H1 (cell line): ENCODE measurements around the gene TRABD. TPM values are rescaled to one million over a fixed set of nuclear protein-coding genes. Genes with fewer than 3 reads are reported as not detected.
A peak's percentile ranks its signal among the peaks of the same experiment; 100 is the strongest.

ENCODE experiments used
- CTCF ChIA-PET: fragments of 300-600 bp; sonication (Branson Sonifier 250); formaldehyde crosslinking; loops from one replicate; lab custom pipeline; 2021; ENCODE audit not compliant: partially characterized antibody; lab: Charles Lee
- POLR2A ChIA-PET: fragments of 300-600 bp; sonication (Branson Sonifier 250); formaldehyde crosslinking; loops from one replicate; lab custom pipeline; 2021; ENCODE audit warnings: inconsistent platforms; ENCODE audit not compliant: partially characterized antibody; lab: Charles Lee
- DNase-seq, 2 experiments: peaks; one replicate each; pipeline versions ENCODE4 v3.0.0 to v3.0.0-alpha.2; 2010 to 2022; ENCODE audit warnings: low spot score in 2 of 2, low read depth in 1 of 2, mixed read lengths in 1 of 2
- FAIRE-seq: peaks from 2 replicates; lab custom pipeline; 2011; peaks lifted over from hg19 to GRCh38; lab: Jason Lieb, UNC
- H2AFZ ChIP-seq: 2 replicates; pipeline ENCODE4 v1.8.1; 2012; ENCODE audit warnings: low read length, inconsistent platforms
- H2AK5ac ChIP-seq: 2 replicates; pipeline ENCODE4 v1.6.1; 2013; ENCODE audit warnings: low read depth, low read length
- H2BK120ac ChIP-seq: replicated peaks from 2 replicates; pipeline ENCODE3; 2013; ENCODE audit warnings: low read depth, low read length, inconsistent platforms
- H2BK12ac ChIP-seq: 2 replicates; pipeline ENCODE4 v1.6.1; 2013; ENCODE audit warnings: low read depth, low read length
- H2BK15ac ChIP-seq: 2 replicates; pipeline ENCODE4 v1.6.1; 2013; ENCODE audit warnings: low read length
- H2BK20ac ChIP-seq: 2 replicates; pipeline ENCODE4 v1.6.1; 2013; ENCODE audit warnings: low read length
- H2BK5ac ChIP-seq: 2 replicates; pipeline ENCODE4 v1.6.1; 2013; ENCODE audit warnings: low read depth, low read length
- H3K14ac ChIP-seq: 2 replicates; pipeline ENCODE4 v1.6.1; 2013; ENCODE audit warnings: inconsistent platforms; ENCODE audit not compliant: insufficient read length
- H3K18ac ChIP-seq: 2 replicates; pipeline ENCODE4 v1.6.1; 2013; ENCODE audit warnings: low read length; ENCODE audit errors: extremely low read depth
- H3K23ac ChIP-seq: 2 replicates; pipeline ENCODE4 v1.6.1; 2013; ENCODE audit warnings: inconsistent platforms; ENCODE audit not compliant: insufficient read length
- H3K23me2 ChIP-seq: 2 replicates; pipeline ENCODE4 v1.6.1; 2013; ENCODE audit warnings: low read depth, low read length
- H3K27ac ChIP-seq: 2 replicates; pipeline ENCODE4 v1.6.1; 2011; ENCODE audit warnings: low read depth, low read length, inconsistent platforms
- H3K27me3 ChIP-seq, 4 experiments: replicated peaks in 1 of 4; 1 replicate in 1 of 4; 2 replicates in 3 of 4; pipeline versions ENCODE4 v1.6.1 to v1.8.1; 2011 to 2013; ENCODE audit warnings: low read length in 3 of 4, mild to moderate bottlenecking in 3 of 4, inconsistent platforms in 2 of 4, mixed read lengths in 2 of 4, moderate library complexity in 1 of 4; ENCODE audit not compliant: control insufficient read depth in 3 of 4, insufficient read depth in 3 of 4; ENCODE audit errors: extremely low read depth in 1 of 4
- H3K36me3 ChIP-seq, 4 experiments: 2 replicates each; pipeline versions ENCODE4 v1.6.1 to v1.8.1; 2011 to 2013; ENCODE audit warnings: mild to moderate bottlenecking in 4 of 4, low read length in 3 of 4, moderate library complexity in 2 of 4, control low read depth in 1 of 4, inconsistent platforms in 1 of 4; ENCODE audit not compliant: insufficient read depth in 4 of 4, control insufficient read depth in 2 of 4
- H3K4ac ChIP-seq: replicated peaks from 2 replicates; pipeline ENCODE3; 2013; ENCODE audit warnings: low read length, low read depth, mixed read lengths, inconsistent platforms; ENCODE audit not compliant: insufficient read length
- H3K4me1 ChIP-seq, 4 experiments: replicated peaks in 1 of 4; 1 replicate in 1 of 4; 2 replicates in 3 of 4; pipeline versions ENCODE4 v1.6.1 to v1.8.1; 2011 to 2013; ENCODE audit warnings: low read length in 3 of 4, inconsistent platforms in 2 of 4, mixed read lengths in 1 of 4; ENCODE audit not compliant: insufficient read depth in 4 of 4, control insufficient read depth in 3 of 4
- H3K4me2 ChIP-seq, 2 experiments: 2 replicates each; pipeline versions ENCODE4 v1.6.1 to v1.8.1; 2011 to 2013; ENCODE audit warnings: low read depth in 2 of 2, low read length in 2 of 2, control low read depth in 1 of 2, inconsistent platforms in 1 of 2, mild to moderate bottlenecking in 1 of 2; ENCODE audit not compliant: insufficient read depth in 1 of 2
- H3K4me3 ChIP-seq, 4 experiments: fragments of 200-600, 300-600 bp in 1 of 4; sonication (generic), shearing (Covaris generic), sonication (Bioruptor Twin) in 1 of 4; 2 replicates each; pipeline versions ENCODE4 v1.5.1 to v1.8.1; 2011 to 2016; ENCODE audit warnings: low read length in 4 of 4, low read depth in 3 of 4, control low read depth in 2 of 4, inconsistent platforms in 2 of 4, mild to moderate bottlenecking in 2 of 4, mixed read lengths in 1 of 4, moderate library complexity in 1 of 4; ENCODE audit not compliant: insufficient read depth in 2 of 4; ENCODE audit errors: extremely low read depth in 1 of 4
- H3K56ac ChIP-seq: replicated peaks from 2 replicates; pipeline ENCODE3; 2013; ENCODE audit warnings: low read depth, mild to moderate bottlenecking, mixed read lengths, low read length, inconsistent platforms; ENCODE audit not compliant: insufficient read length
- H3K79me1 ChIP-seq: 2 replicates; pipeline ENCODE4 v1.6.1; 2013; ENCODE audit warnings: low read depth, low read length, control low read depth
- H3K79me2 ChIP-seq, 2 experiments: 2 replicates each; pipeline versions ENCODE4 v1.6.1 to v1.8.1; 2012 to 2013; ENCODE audit warnings: low read length in 2 of 2, mild to moderate bottlenecking in 2 of 2, inconsistent platforms in 1 of 2; ENCODE audit not compliant: insufficient read depth in 2 of 2, control insufficient read depth in 1 of 2
- H3K9ac ChIP-seq, 4 experiments: replicated peaks in 1 of 4; 1 replicate in 1 of 4; 2 replicates in 3 of 4; pipeline versions ENCODE4 v1.6.1 to v1.8.1; 2011 to 2013; ENCODE audit warnings: low read depth in 3 of 4, low read length in 3 of 4, control low read depth in 2 of 4, mild to moderate bottlenecking in 2 of 4, moderate library complexity in 2 of 4, inconsistent platforms in 1 of 4; ENCODE audit errors: extremely low read depth in 1 of 4
- H3K9me3 ChIP-seq, 2 experiments: 2 replicates each; pipeline versions ENCODE4 v1.6.1 to v1.8.1; 2012 to 2013; ENCODE audit warnings: mild to moderate bottlenecking in 2 of 2, moderate library complexity in 2 of 2, control low read depth in 1 of 2, inconsistent platforms in 1 of 2, low read depth in 1 of 2, low read length in 1 of 2, mixed read lengths in 1 of 2; ENCODE audit not compliant: insufficient read depth in 2 of 2
- H4K20me1 ChIP-seq, 2 experiments: replicated peaks in 1 of 2; 2 replicates each; pipeline versions ENCODE3 to v1.8.1; 2011 to 2013; ENCODE audit warnings: inconsistent platforms in 2 of 2, low read length in 2 of 2, mild to moderate bottlenecking in 1 of 2; ENCODE audit not compliant: insufficient read depth in 2 of 2, control insufficient read depth in 1 of 2
- H4K5ac ChIP-seq: 2 replicates; pipeline ENCODE4 v1.6.1; 2013; ENCODE audit warnings: low read length, low read depth, mixed read lengths, inconsistent platforms; ENCODE audit not compliant: insufficient read length
- H4K8ac ChIP-seq: 2 replicates; pipeline ENCODE4 v1.8.0; 2013; ENCODE audit warnings: mild to moderate bottlenecking, moderate library complexity, low read length, inconsistent platforms; ENCODE audit not compliant: insufficient read depth; ENCODE audit errors: extremely low read depth
- H4K91ac ChIP-seq: replicated peaks from 2 replicates; pipeline ENCODE3; 2013; ENCODE audit warnings: low read length, mixed read lengths, inconsistent platforms; ENCODE audit not compliant: insufficient read length
- BACH1 ChIP-seq: IDR thresholded peaks from 2 replicates; pipeline ENCODE4 v1.6.1; 2012; ENCODE audit warnings: low read length, improper control_type of control experiment
- CHD2 ChIP-seq: IDR thresholded peaks from 2 replicates; pipeline ENCODE4 v1.6.1; 2012; ENCODE audit warnings: low read length, improper control_type of control experiment
- KDM4A ChIP-seq: IDR thresholded peaks from one replicate; pipeline ENCODE4 v1.7.1; 2012; ENCODE audit warnings: low read depth, mild to moderate bottlenecking, moderate library complexity, low read length, inconsistent platforms; ENCODE audit not compliant: severe bottlenecking
- POU5F1 ChIP-seq: IDR thresholded peaks from 2 replicates; pipeline ENCODE4 v1.6.1; 2011; ENCODE audit warnings: low read depth, mild to moderate bottlenecking, low read length, moderate library complexity
- RAD21 ChIP-seq, 2 experiments: IDR thresholded peaks in 1 of 2; conservative IDR thresholded peaks in 1 of 2; 2 replicates each; pipeline ENCODE4 v1.6.1; 2011; ENCODE audit warnings: low read depth in 2 of 2, low read length in 2 of 2, improper control_type of control experiment in 1 of 2, inconsistent platforms in 1 of 2, mild to moderate bottlenecking in 1 of 2, moderate library complexity in 1 of 2
- SIRT6 ChIP-seq: IDR thresholded peaks from one replicate; pipeline ENCODE4 v1.7.1; 2012; ENCODE audit warnings: low read length, inconsistent platforms
- SP2 ChIP-seq: IDR thresholded peaks from 2 replicates; pipeline ENCODE4 v1.6.1; 2012; ENCODE audit warnings: mild to moderate bottlenecking, low read length, inconsistent platforms
- SUZ12 ChIP-seq: fragments of 200-600 bp; sonication (generic); IDR thresholded peaks from 2 replicates; pipeline ENCODE4 v1.6.1; 2012; ENCODE audit warnings: mild to moderate bottlenecking, inconsistent platforms, low read length, moderate library complexity, mixed read lengths
- USF2 ChIP-seq: IDR thresholded peaks from 2 replicates; pipeline ENCODE4 v1.6.1; 2011; ENCODE audit warnings: low read length, improper control_type of control experiment
- YY1 ChIP-seq: IDR thresholded peaks from 2 replicates; pipeline ENCODE4 v1.6.1; 2011; ENCODE audit warnings: low read depth, mild to moderate bottlenecking, low read length
- WGBS, 2 experiments: shearing (Covaris generic) in 1 of 2; methylation state at CpG; one replicate each; pipeline versions ENCODE4 v1.1.6 to v1.1.7; 2013 to 2015; ENCODE audit warnings: low lambda C conversion rate in 2 of 2, mixed read lengths in 2 of 2, inconsistent platforms in 1 of 2, low coverage in 1 of 2, missing lambda C conversion rate in 1 of 2; ENCODE audit not compliant: insufficient replicate concordance in 2 of 2, insufficient coverage in 1 of 2, insufficient read length in 1 of 2; ENCODE audit errors: extremely low coverage in 1 of 2, missing lambda C conversion rate in 1 of 2; 5-methylcytosine and 5-hydroxymethylcytosine counted together
- polyA plus RNA-seq, 7 experiments: library from polyadenylated mRNA; depleted of rRNA in 3 of 7; stranded (reverse) in 5 of 7; unstranded in 2 of 7; fragments of >200 nt in 5 of 7; fragments of 200-250 nt in 2 of 7; gene quantifications; 1 replicate in 5 of 7; 2 replicates in 1 of 7; 4 replicates in 1 of 7; pipeline versions ENCODE4 v1.2.1 to v1.2.3, GENCODE V29; 2011 to 2013; ENCODE audit warnings: missing spikeins in 2 of 7, mixed read lengths in 2 of 7
- total RNA-seq: library from RNA; stranded (reverse); fragmentation: NEBNext Ultra II Directional; extraction: Animal tissue kit (Norgen Biotek cat#: 25700); gene quantifications from 2 replicates; pipeline ENCODE4 v1.2.1, GENCODE V29; 2021

The TRABD gene
- total and polyA plus RNA-seq, 2 of the 8 experiments (the other 6 are each of a cell fraction or from before 2014, with no cell fraction given), result 44.2 to 57.5 TPM

GRCh38 chr22:50178871-50179869, 6.5 kb upstream of the TRABD start:
- no peak overlapping the region for H2AFZ ChIP-seq
- H3K79me1 ChIP-seq, result no peaks in the 10 kb centered on the region; the same call in 1 of the 2 replicates
- no peak overlapping the region for H4K5ac ChIP-seq
- H3K56ac ChIP-seq, result no peak overlapping the region
- DNase-seq (no peak), FAIRE-seq (no peak)
- no peak overlapping the region for H2BK120ac ChIP-seq
- H3K23ac ChIP-seq, result no peak overlapping the region
- H2BK15ac ChIP-seq, result no peak overlapping the region
- no peaks in the 10 kb centered on the region for H3K36me3 ChIP-seq
- no peak overlapping the region for H2BK20ac ChIP-seq
- no peaks in the 10 kb centered on the region for H3K9me3 ChIP-seq
- POLR2A ChIA-PET, result no interaction called here
- no peak overlapping the region for H4K91ac ChIP-seq
- H3K27me3 ChIP-seq, result peaks cover 0 to 3% (median 0%) of the 10 kb centered on the region in 4 experiments; a peak in 2 of 7 replicates
- no peak overlapping the region for H2BK5ac ChIP-seq
- CTCF ChIA-PET, result interaction anchor here (0.7 kb wide), 1 partner anchor 22 kb away, joined by 5 read pairs; no protein-coding TSS in a partner anchor
- no peaks in the 10 kb centered on the region for H3K23me2 ChIP-seq
- H3K27ac ChIP-seq, result no peak overlapping the region
- H2AK5ac ChIP-seq, result 0 out of 2 replicates have a peak overlapping the region, but pooled peaks have one; percentile 24
- H3K4me2 ChIP-seq, result peak overlapping the region; percentile 7 to 42; a peak in 1 of 4 replicates
- H3K9ac ChIP-seq, result no peak overlapping the region
- H3K79me2 ChIP-seq, result no peaks in the 10 kb centered on the region
- H4K20me1 ChIP-seq, result peaks cover 0 to 7% of the 10 kb centered on the region in 2 experiments
- H4K8ac ChIP-seq, result no peak overlapping the region
- H3K14ac ChIP-seq, result no peak overlapping the region
- H2BK12ac ChIP-seq, result peak overlapping the region; percentile 77; the same call in 1 of the 2 replicates
- H3K4me1 ChIP-seq, result peaks cover 0 to 11% (median 6%) of the 10 kb centered on the region in 4 experiments; a peak in 4 of 7 replicates
- 95% methylated on average over 50 of the region's 64 CpGs; no CpG with 5 or more reads in 1 of the 2 experiments for WGBS, 2 experiments
- H3K18ac ChIP-seq, result no peak overlapping the region; the same call in 1 of the 2 replicates
- H3K4ac ChIP-seq, result no peak overlapping the region
- H3K4me3 ChIP-seq, result no peak overlapping the region; a peak in 1 of 8 replicates
- TF ChIP-seq BACH1, result no peak
- TF ChIP-seq RAD21 (IDR thresholded peaks at IDR 0.05 in 1 of 2, conservative IDR thresholded peaks at IDR 0.05 in 1 of 2; ENCODE audit: low read depth in 2 of 2, low read length in 2 of 2), result no peak
- no peak for TF ChIP-seq SP2
- no peak for TF ChIP-seq SUZ12
- TF ChIP-seq POU5F1, result no peak
- no peak for TF ChIP-seq SIRT6
- TF ChIP-seq USF2, result no peak
- no peak for TF ChIP-seq YY1
- no peak for TF ChIP-seq KDM4A
- no peak for TF ChIP-seq CHD2
